SIG-M5 treated with dmso at 0.1 percent for 504 hours (cell line): ENCODE data around the gene SP140.
A peak's percentile ranks its signal among the peaks of the same experiment; 100 is the strongest.
"Not testable (repeated sequence)": the region's sequence is repeated elsewhere in the genome, so short reads cannot be mapped to it uniquely, and the experiment has no call there.

Experiments
- DNase-seq: peaks from one replicate; lab custom pipeline; 2025; ENCODE audit not compliant: unreplicated experiment; lab: John Stamatoyannopoulos, UW

SP140 gene

DNA sequence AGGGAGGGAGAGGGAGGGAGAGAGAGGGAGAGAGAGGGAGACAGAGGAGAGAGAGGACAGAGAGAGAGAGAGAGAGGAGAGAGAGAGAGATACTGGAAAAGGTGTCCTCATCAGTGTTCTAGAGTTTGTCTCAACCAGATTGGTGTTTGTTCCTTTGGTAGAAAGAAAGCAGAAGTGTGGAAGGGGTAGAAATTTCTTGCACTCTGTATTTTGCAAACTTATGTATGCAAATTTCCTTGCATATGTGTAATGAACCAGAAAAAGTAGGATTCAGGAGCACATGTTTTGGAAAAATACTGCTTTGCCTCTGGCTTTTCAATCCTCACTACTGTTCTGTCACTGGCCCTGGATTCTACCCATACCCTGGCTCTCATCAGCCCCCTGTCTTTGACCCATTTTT lies 1.1 kb upstream of the SP140 start:
- no peak for DNase-seq

DNA sequence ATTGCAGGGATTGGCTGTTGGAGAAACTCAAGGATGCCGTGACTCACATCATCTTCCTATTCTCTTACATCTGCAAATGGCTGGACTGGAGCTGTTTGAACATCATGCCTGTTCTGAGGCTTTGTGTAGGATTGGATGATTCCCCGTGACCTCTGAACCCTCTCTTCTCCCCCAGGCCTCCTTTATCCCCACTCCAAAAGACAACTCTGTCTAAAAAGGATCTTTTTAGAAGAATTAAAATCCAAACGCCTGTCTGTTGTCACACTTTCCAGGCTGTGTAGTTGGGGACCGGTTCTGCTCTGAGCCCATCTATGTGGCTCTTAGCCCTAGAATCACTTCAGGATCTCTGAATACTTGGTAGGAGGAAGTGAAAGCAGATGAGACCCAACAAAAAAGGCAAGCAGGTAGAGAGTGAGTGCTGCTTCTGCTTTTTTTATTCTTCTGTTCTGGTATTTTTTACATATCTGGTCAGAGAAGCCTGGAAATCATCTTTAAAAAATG lies 565 bp downstream of the SP140 start:
- DNase-seq = peak; percentile 75

DNA sequence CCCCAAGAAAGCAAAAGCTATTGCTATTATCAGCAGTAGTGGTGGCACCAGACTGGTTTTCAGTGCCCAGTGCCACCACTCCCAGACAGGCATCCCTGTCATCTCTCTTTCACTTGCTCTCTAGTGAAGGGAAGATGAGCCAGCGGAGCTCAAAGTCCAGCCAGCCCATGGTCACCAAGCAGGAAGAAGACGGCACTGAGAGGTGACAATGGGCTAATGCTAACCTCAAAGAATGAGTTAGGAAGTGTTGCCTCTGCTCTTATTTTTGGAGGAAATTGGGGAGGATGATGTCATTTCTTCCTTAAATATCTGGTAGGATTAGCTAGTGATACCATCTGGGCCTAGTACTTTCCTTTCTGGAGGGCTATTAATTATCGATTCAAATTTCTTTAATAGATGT lies 1.7 kb downstream of the SP140 start:
- no peak for DNase-seq

DNA sequence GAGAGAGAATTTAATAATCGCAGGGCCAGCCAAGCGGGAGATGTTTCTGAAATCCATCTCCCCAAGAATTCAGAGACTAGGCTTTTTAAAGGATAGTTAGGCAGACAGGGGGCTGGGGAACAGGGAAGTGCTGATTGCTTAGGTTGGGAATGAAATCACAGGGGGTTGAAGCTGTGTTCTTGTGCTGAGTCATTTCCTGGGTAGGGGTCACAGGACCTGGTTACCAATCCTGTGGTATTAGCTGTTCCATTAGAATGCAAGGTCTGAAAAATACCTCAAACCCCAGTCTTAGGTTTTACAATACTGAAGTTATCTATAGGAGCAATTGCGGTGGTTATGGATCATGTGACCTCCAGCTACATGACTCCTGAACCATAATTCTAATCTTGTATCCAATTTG lies 4.6 kb downstream of the SP140 start:
- DNase-seq = no peak

DNA sequence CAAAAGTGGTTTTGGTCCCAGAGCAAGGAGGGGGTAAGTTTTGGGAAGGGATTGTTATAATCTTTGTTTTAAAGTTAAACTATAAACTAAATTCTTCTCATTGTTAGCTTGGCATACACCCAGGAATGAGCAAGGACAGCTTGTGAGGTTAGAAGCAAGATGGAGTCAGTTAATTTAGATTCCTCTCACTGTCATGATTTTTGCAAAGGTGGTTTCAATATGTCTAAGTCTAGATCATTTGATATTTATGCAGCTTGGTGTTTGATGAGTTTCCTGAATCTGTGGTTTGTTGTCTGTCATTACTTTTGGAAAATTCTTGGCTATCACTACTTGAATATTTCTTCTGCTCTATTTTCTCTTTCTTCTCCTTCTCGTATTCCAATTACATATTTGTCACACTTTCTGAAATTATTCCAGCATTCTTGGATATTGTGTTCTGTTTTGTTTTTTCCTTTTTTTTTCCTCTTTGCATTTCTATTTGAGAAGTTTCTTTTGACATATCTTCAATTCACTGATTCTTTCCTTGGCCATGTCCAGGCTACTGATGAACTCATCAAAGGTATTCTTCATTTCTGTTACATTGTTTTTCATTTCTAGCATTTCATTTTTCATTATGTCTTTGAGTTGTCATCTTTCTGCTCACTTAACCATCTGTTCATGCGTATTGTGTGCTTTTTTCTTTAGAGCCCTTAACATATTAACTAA lies 5.1 kb downstream of the SP140 start:
- DNase-seq = no peak

DNA sequence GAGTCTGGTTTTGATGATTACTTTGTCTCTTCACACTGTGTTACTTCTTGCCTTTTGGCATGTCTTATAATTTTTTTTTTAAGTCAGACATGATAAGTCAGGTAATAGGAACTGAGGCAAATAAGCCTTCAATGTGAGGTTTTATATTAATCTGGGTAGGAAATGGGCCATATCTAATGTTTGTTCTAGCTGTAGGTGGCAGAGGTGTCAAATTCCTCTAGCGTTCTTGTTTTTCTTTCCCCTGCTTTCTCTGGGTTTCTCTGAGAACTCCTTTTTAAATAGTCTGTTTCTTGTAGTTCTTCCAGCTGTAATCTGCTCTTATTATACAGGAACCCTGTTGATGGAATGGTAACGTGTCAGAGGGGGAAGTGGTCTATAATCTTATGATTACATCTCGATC lies 5.7 kb downstream of the SP140 start:
- no peak for DNase-seq

DNA sequence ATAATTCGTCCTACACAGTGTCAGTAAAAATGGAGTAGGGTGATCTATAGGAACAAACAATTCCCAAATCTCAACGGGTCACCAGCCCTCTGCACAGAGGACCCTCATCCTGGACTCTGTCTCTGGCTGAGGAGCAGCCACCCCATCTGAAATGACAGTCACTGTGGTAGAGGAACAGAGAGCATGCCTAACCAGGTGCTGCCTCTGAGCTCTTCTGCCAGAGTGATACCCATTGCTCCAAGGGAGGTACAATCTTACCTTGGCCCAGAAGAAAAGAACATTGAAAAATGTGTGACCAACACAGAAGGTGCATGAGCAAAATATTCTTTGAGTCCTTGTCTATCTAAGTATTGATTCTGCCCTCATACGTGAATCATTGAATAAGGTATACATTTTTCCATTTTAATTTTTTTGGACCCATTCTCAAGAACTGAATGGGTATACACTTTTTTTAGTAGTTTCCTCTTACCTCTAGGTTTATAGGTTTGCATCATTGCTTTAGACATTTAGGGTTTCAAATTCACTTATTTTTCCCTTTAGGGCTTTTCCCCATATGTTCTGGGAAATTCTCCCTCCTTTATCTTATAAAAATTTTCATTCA lies 8.7 kb downstream of the SP140 start:
- DNase-seq = no peak

DNA sequence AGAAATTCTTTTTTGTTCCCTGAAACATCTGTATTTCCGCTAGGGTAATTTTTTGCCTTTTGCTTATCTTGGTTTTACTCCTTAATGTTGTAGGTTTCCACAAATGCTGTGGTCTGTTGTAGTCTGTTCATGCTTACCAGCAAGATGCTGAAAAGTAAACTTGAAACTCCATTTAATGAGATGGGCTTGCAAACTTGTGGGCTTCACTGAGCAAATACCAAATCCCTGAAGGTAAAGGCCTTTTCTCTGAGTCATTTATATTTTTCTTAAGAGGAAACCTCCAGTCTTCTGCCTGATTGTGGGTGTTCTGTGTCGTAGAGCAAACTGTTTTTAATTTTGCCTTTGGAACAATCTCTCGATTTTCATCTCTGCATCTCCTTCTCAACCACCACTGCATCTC lies 9.3 kb downstream of the SP140 start:
- DNase-seq = no peak

DNA sequence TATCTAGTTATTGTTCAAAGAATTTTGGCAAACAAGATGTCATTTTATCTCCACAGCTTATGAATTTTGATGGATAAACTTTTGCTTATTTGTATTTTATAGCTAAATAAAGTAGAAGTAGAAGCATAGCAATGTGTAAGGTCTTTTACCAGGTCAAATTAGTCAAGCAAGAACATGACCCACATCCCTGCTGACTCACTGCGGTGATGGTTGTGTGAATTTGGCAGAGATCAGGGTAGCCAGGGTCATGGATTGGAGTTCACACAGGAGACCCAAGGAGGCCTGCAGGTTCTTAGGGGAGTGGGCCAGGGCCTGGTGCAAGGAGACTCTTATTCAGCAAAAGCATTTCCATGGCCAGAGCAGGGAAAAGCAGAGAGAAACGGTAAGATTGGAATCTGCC lies 18.7 kb downstream of the SP140 start:
- no peak for DNase-seq

DNA sequence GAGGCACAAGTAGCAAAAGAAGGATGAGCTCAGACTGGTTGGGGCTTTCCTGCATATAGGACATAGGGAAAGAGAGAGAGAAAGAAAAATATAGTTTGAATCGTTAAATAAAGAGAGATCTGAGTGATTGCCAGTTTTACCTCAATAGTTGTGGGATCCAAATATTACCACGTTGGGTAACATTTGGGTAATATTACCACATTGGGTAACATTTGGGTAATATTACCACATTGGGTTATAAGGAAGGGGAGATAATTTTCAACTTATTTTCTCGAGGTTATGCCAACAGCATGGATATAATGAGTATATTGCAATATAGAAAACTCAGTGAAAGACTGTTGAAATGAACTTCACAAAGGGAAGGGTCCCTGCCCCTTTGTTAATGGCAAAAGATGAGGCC lies 20.7 kb downstream of the SP140 start:
- DNase-seq = no peak

DNA sequence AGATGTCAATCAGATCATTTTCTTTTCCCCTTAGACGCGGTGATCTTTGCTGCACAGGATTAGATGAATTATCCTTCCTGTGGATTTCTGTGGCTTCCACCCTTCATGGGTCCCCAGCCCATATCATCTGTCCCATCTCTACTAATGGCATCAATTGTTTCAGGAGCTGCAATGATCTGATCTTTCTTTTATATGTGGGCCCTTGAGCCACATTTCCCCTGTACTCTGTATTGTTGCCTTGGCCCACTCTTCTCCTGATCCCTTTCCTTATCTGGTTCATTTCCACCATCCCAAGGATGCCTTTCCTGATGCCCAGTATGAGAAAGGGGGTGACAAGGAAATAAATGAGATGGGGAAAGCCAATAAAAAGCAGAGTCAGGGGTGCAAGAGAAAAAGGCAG lies 24.7 kb downstream of the SP140 start:
- DNase-seq = no peak

DNA sequence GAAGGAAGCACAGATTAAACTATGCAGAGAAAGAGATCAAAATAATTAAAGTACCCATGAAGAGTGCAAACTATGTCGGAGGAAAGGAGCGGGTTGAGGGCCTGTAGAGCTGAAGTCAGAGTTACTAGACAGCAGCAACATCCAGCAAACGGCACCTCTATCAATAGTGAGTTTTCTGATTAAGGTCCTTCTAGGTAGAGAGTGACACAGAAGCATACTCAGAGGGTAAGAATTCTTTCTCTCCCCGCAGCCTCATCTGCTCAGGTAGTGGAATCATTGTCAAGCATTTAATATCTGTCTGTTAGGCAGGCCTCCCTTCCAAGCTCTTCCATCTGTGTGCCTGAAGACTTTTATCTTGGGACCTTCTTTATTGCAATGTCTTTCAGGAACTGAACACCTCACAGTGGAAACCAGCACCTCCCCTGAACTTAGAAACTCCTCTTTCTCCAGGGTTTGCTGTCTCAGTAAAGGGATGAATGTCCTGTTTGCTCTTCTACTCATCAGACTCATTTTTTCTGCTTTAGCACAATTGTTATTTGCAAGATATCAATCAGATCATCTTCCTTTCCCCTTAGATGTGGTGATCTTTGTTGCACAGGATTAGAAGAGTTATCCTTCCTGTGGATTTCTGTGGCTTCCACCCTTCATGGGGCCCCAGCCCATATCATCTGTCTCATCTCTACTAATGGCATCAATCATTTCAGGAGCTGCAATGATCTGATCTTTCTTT lies 28.8 kb downstream of the SP140 start:
- DNase-seq = no peak

DNA sequence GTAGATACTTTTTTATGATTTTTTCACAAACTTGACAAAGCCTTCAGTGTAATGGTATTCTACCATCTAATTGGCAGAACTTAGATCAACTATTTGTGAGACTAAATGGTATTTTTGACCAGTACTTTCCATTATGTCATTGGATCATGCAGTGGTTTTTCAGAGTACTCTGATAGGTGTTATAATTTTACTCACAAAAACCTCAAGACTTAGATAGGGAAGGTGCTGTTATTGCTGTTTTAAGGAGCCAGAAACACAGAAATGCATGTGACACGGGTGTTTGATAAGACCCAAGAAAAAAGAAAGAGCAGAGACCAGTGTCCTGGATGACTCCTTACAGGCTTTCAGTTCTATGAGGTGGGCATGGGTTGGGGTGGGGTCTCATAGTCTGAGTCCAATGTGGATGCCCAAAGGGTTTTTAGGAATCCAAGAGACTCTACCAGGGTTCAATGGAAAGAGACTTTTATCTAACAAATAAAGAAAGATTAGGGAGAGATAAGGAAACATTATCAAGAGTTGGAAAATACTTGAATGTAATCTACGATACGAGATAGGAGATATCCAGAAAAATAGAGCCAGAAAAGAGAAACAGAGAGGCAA lies 31.3 kb downstream of the SP140 start:
- no peak for DNase-seq

DNA sequence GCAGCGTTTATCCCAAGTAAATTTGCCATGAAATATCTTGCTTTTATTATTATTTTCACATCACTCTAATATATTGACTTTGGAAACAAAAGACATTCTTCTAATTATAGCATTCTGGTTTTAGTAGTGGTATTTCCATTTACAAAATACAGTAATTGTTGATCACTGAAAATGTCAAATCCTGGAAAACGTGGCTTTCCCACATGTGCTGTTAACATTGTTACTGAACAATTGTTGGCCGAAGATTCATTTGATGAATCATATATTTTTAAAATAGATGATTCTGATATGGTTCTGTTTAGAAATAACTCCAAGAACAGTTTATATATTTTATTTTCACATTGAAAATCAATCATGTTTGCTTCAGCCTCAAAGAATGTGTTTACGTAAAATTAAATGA lies 32.9 kb downstream of the SP140 start:
- no peak for DNase-seq

DNA sequence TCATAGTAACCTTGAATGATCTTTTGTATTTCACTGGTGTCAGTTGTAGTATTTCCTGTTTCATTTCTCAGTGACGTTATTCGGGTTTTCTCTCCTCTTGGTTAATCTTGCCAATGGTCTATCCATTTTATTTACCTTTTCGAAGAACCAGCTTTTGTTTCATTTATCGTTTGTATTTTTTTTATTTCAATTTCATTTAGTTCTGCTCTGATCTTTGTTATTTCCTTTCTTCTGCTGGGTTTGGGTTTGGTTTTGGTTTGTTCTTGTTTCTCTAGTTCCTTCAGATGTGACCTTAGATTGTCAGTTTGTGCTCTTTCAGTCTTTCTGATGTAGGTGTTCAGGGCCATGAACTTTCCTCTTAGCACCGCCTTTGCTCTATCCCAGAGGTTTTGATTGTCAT lies 36.7 kb downstream of the SP140 start:
- DNase-seq = no peak

DNA sequence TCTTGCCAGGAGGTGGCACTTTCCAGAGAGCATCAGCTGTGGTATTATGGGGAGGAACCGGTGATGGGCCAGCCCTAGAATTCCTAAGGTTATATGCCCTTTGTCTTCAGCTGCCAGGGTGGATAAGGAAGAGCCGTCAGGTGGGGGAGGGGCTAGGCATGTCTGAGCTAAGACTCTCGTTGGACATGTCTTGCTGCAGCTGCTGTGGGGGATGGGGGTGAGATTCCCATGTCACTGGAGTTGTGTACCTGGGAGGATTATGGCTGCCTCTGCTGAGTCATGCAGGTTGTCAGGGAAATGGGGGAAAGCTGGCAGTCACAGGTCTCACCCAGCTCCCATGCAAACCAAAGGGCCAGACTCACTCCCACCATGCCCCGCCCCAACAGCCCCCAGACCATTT lies 39.4 kb downstream of the SP140 start:
- DNase-seq = not testable (repeated sequence)

DNA sequence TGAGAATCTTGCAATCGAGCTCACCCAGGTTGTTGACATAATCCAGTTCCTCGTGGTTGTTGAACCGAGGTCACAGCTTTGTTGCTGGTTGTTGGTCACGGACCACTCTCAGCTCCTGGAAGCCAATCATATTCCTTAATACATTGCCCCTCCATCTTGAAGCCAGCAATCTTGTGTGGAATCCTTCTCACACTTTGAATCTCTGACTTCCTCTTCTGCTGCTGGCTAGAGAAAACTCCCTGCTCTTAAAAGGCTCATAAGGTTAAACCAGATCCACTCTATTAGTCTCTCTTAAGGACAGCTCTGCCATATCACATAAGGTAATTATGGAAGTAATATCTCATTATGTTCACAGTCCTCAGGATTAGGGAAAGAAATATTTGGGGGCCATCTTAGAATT lies 41.1 kb downstream of the SP140 start:
- no peak for DNase-seq

DNA sequence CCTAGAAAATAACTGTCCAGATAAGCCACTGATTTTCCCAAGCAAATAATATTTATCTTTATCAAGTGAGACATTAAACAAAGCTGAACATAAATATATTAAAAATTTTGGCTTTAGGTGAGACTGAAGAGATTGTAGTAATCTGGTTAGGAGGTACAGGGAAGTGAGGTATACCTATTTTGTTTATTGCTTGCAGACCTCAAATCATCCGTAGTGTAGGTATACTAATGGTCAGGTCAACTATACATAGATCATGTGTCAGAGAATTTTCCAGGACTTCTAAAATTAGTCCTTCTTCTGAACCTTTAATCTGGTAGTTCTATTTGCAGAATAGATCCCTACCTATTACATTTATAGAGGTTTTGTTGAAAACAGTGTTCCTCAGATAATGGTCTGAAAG lies 41.5 kb downstream of the SP140 start:
- DNase-seq = no peak

DNA sequence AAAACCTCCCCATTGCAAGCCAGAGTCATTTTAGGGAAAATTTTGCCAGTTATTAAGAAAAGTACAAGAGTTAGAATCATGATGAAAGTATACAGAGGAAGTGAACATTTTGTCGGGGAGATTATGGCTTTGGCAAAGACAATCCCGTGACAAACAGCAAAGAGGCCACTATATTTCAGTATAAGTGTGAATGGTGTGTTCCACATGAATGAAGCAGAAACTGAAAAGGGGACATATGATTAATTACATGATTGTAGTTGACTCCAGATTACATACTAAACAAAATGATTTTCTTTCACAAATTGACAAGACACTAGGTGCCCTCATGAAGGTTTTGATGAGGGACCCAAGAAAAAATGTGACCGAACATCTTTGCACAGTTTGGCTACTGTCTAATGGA lies 42.0 kb downstream of the SP140 start:
- DNase-seq = no peak

DNA sequence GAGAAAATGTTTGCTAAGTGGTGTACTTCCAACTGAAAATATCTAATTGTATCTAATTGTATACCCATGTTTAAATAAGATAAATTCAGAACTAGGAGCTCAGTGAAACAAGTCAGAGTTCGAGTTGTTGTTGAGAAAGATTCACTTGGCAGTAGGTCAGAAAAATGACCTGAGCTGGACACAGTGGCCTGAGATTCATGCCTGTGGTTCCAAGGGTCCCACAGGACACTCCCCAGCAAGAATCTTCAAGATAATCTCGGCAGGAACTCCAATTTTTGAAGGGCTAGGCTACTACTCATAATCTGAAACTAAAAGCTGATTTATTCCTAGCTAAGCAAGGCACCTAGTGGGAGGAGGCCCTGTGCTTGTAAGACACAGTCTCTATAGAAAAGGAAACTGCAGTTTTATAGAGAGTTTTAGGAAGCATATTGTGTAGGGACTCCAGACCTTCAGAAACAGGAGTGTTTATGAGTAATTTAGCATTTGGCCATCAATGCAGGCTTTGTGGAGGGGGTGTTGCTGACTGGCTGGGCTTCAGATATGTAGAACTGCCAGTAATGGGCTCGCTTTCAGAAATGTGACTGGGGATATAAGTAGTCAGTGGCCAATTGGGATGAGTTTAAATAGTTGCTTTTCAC lies 43.2 kb downstream of the SP140 start:
- no peak for DNase-seq

DNA sequence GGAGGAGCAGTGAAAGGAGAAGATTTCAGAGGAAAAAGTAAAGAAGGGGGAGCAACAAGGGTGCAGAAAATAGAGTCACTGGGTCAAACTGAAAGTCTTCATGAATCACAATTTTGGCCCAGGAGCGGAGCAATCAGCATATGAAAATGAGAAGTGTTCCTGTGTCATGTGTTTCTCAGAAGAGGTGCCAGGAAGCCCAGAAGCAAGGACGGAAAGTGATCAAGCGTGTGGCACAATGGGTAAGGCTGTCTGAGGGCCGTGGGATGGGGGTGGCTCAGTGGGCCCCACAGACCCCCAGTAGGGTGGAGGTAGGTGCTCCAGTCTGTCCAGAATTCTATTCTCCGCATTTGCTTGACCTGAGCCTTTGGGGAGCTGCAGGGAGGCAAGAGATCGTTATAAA lies 44.2 kb downstream of the SP140 start:
- DNase-seq = no peak
